DMS 273 (cell line): Measurements from ENCODE around the gene C2orf92.

Experiments
- DNase-seq: peaks from one replicate; lab custom pipeline; 2025; ENCODE audit not compliant: unreplicated experiment; lab: John Stamatoyannopoulos, UW

The C2orf92 gene

GRCh38 chr2:97712693-97713295 lies 43.3 kb downstream of the C2orf92 start:
- no peak for DNase-seq

GRCh38 chr2:97713296-97714083 lies 44.0 kb downstream of the C2orf92 start, which contains the start of gene ZAP70:
TSS of gene ZAP70 (plus strand) at chr2:97713576. CDS start at chr2:97724037, 10,461 bp downstream.
- no peak for DNase-seq

GRCh38 chr2:97714084-97714949 lies 44.8 kb downstream of the C2orf92 start:
- DNase-seq, result no peak

GRCh38 chr2:97714950-97715652 lies 45.6 kb downstream of the C2orf92 start:
- no peak for DNase-seq

- DNase-seq, result no peak
Measured at GRCh38 chr2:97715951-97716694, 46.6 kb downstream of the C2orf92 start.

- DNase-seq, result no peak
Measured at GRCh38 chr2:97716695-97717612, 47.4 kb downstream of the C2orf92 start.

GRCh38 chr2:97717613-97717995 lies 48.1 kb downstream of the C2orf92 start:
- no peak for DNase-seq

GRCh38 chr2:97718051-97718882 lies 48.8 kb downstream of the C2orf92 start:
- no peak for DNase-seq

- DNase-seq, result peak; percentile 33
Measured at GRCh38 chr2:97718942-97719341, 49.4 kb downstream of the C2orf92 start.

- DNase-seq, result no peak
Measured at GRCh38 chr2:97719362-97720155, 50.0 kb downstream of the C2orf92 start.

GRCh38 chr2:97720746-97721145 lies 51.2 kb downstream of the C2orf92 start:
- DNase-seq, result no peak

GRCh38 chr2:97722227-97722626 lies 52.7 kb downstream of the C2orf92 start:
- DNase-seq, result no peak

- peak; percentile 29 for DNase-seq
Measured at GRCh38 chr2:97723156-97724072, 53.9 kb downstream of the C2orf92 start.

- DNase-seq, result no peak
Measured at GRCh38 chr2:97724073-97724410, 54.5 kb downstream of the C2orf92 start.

- DNase-seq, result no peak
Measured at GRCh38 chr2:97724501-97724900, 55.0 kb downstream of the C2orf92 start.

- no peak for DNase-seq
Measured at GRCh38 chr2:97724946-97725688, 55.6 kb downstream of the C2orf92 start.
